Loucy (cell line): ENCODE data around the gene NIP7.

Experiments
- H2AFZ ChIP-seq: fragments of 200-600 bp; sonication (generic); 2 replicates; pipeline ENCODE4 v1.6.0; 2016; ENCODE audit warnings: antibody characterized with exemption, mild to moderate bottlenecking, low read length, moderate library complexity
- H3F3A ChIP-seq: fragments of 200-600 bp; 2 replicates; pipeline ENCODE4 v1.6.0; 2016; ENCODE audit warnings: antibody characterized with exemption, low read depth, mild to moderate bottlenecking
- H3K27me3 ChIP-seq: fragments of 200-600 bp; sonication (generic); 2 replicates; pipeline ENCODE4 v1.6.1; 2014; ENCODE audit warnings: low read length, mild to moderate bottlenecking; ENCODE audit not compliant: insufficient read depth, poor library complexity, severe bottlenecking
- H3K36me3 ChIP-seq: fragments of 200-600 bp; sonication (generic); 2 replicates; pipeline ENCODE4 v1.6.1; 2016; ENCODE audit warnings: low read length; ENCODE audit not compliant: insufficient read depth
- H3K4me1 ChIP-seq: fragments of 200-600 bp; sonication (generic); 2 replicates; pipeline ENCODE4 v1.5.1; 2014; ENCODE audit warnings: low read length, mild to moderate bottlenecking; ENCODE audit not compliant: insufficient read depth, poor library complexity, severe bottlenecking
- H3K4me2 ChIP-seq: fragments of 200-600 bp; sonication (generic); 2 replicates; pipeline ENCODE4 v1.6.0; 2014; ENCODE audit warnings: antibody characterized with exemption, low read length, low read depth, mild to moderate bottlenecking; ENCODE audit not compliant: poor library complexity, severe bottlenecking
- H3K4me3 ChIP-seq: fragments of 200-600 bp; sonication (generic); 2 replicates; pipeline ENCODE4 v1.5.1; 2014; ENCODE audit warnings: low read length, mild to moderate bottlenecking, mixed read lengths; ENCODE audit not compliant: poor library complexity, severe bottlenecking
- H3K79me2 ChIP-seq: fragments of 200-600 bp; sonication (generic); 2 replicates; pipeline ENCODE4 v1.6.1; 2014; ENCODE audit warnings: low read length; ENCODE audit not compliant: insufficient read depth
- H3K9ac ChIP-seq: fragments of 200-600 bp; sonication (generic); 2 replicates; pipeline ENCODE4 v1.6.0; 2014; ENCODE audit warnings: mild to moderate bottlenecking, low read depth, low read length, moderate library complexity; ENCODE audit not compliant: poor library complexity, severe bottlenecking
- H3K9me2 ChIP-seq: fragments of 200-600 bp; sonication (generic); replicated peaks from 2 replicates; pipeline ENCODE4 v1.6.1; 2016; ENCODE audit warnings: low read depth, low read length, mixed read lengths
- H3K9me3 ChIP-seq: fragments of 200-600 bp; sonication (generic); 2 replicates; pipeline ENCODE4 v1.6.1; 2014; ENCODE audit warnings: mild to moderate bottlenecking, antibody characterized with exemption, low read length, low read depth; ENCODE audit not compliant: insufficient read depth
- H4K20me1 ChIP-seq: fragments of 200-600 bp; sonication (generic); 2 replicates; pipeline ENCODE4 v1.6.0; 2014; ENCODE audit warnings: antibody characterized with exemption, low read length, mild to moderate bottlenecking; ENCODE audit not compliant: insufficient read depth, poor library complexity, severe bottlenecking
- EZH2phosphoT487 ChIP-seq: fragments of 200-600 bp; IDR thresholded peaks from 2 replicates; pipeline ENCODE4 v1.6.1; 2018; ENCODE audit warnings: antibody characterized with exemption, mild to moderate bottlenecking, moderate library complexity, borderline replicate concordance
- TF ChIP-seq, protein P1 (sequence below): fragments of 200-600 bp; sonication (generic); conservative IDR thresholded peaks from 2 replicates; pipeline ENCODE4 v1.5.1; 2014; ENCODE audit warnings: mild to moderate bottlenecking, antibody characterized with exemption, low read length

The NIP7 gene

DNA sequence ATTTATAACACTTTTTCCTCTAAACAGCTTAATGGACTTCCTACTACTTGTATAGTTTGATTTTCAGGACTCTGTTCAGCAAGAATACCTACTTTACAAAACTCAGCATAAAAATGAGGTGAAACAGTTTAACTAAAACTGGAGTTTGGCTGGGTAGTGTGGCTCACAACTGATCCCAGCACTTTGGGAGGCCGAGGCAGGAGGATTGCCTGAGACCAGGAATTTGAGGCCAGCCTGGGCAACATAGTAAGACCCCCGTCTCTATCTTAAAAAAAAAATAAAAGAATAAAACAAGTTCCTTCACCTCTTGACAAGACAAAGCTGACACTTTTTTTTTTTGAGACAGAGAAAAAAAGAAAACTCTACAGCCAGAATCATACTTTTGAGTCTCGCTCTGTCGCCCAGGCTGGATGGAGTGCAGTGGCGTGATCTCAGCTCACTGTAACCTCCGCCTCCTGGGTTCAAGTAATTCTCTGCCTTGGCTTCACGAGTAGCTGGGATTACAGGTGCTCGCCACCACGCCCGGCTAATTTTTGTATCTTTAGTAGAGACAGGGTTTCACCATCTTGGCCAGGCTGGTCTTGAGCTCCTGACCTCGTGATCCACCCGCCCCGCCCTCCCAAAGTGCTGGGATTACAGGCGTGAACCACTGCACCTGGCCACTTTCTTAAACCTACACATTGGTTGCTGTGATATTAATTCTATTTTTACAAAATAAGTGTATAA is 11.8 kb upstream of the NIP7 start:
- no peaks in the 10 kb centered on the region for H3K9me3 ChIP-seq
- peaks cover 50% of the 10 kb centered on the region for H4K20me1 ChIP-seq
- peaks cover 85% of the 10 kb centered on the region for H3K79me2 ChIP-seq
- H3K27me3 ChIP-seq: no peaks in the 10 kb centered on the region
- H3K4me2 ChIP-seq: peak overlapping the region; percentile 99
- H3K4me1 ChIP-seq: peaks cover 40% of the 10 kb centered on the region
- peaks cover 7% of the 10 kb centered on the region; the same call in 1 of the 2 replicates for H3F3A ChIP-seq
- H2AFZ ChIP-seq: no peak overlapping the region
- no peaks in the 10 kb centered on the region for H3K9me2 ChIP-seq
- TF ChIP-seq, protein P1, sequence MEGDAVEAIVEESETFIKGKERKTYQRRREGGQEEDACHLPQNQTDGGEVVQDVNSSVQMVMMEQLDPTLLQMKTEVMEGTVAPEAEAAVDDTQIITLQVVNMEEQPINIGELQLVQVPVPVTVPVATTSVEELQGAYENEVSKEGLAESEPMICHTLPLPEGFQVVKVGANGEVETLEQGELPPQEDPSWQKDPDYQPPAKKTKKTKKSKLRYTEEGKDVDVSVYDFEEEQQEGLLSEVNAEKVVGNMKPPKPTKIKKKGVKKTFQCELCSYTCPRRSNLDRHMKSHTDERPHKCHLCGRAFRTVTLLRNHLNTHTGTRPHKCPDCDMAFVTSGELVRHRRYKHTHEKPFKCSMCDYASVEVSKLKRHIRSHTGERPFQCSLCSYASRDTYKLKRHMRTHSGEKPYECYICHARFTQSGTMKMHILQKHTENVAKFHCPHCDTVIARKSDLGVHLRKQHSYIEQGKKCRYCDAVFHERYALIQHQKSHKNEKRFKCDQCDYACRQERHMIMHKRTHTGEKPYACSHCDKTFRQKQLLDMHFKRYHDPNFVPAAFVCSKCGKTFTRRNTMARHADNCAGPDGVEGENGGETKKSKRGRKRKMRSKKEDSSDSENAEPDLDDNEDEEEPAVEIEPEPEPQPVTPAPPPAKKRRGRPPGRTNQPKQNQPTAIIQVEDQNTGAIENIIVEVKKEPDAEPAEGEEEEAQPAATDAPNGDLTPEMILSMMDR: no peak
- TF ChIP-seq EZH2phosphoT487: no peak
- peak overlapping the region; percentile 94 for H3K9ac ChIP-seq
- peaks cover 32% of the 10 kb centered on the region; the same call in 1 of the 2 replicates for H3K36me3 ChIP-seq
- H3K4me3 ChIP-seq: peak overlapping the region; percentile 87

DNA sequence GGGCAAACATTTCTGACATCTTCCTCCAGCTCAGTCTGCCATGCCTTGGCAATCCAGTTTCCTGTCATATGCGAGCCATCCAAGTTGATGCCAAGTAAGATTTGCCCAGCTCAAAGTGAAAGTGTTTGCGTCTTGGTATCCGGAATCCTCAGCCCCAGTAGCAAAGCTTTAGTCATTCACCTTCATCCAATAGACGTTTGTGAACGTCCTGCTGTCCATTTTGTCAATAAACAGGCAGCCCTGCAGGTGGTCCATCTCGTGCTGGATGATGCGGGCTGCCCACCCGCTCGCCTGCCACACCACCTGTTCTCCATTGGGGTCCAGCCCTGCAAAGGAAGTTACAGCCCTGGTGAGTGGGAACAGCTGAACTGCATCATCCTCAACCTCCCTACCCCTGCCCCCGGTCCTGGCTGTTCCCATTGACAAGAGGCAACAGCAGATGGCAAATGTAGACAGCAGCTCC is 10.7 kb upstream of the NIP7 start:
- Histone ChIP-seq H2AFZ (no peak overlapping the region), H3F3A (peaks cover 7% of the 10 kb centered on the region; the same call in 1 of the 2 replicates), H3K9me2 (no peaks in the 10 kb centered on the region), H4K20me1 (peaks cover 50% of the 10 kb centered on the region), H3K9ac (peak overlapping the region; percentile 94), H3K36me3 (peaks cover 22% of the 10 kb centered on the region; the same call in 1 of the 2 replicates), H3K4me1 (peaks cover 40% of the 10 kb centered on the region), H3K4me3 (peak overlapping the region; percentile 87), H3K79me2 (peaks cover 75% of the 10 kb centered on the region), H3K4me2 (peak overlapping the region; percentile 99), H3K9me3 (no peaks in the 10 kb centered on the region), H3K27me3 (no peaks in the 10 kb centered on the region)
- TF ChIP-seq, protein P1: no peak
- TF ChIP-seq EZH2phosphoT487: no peak

DNA sequence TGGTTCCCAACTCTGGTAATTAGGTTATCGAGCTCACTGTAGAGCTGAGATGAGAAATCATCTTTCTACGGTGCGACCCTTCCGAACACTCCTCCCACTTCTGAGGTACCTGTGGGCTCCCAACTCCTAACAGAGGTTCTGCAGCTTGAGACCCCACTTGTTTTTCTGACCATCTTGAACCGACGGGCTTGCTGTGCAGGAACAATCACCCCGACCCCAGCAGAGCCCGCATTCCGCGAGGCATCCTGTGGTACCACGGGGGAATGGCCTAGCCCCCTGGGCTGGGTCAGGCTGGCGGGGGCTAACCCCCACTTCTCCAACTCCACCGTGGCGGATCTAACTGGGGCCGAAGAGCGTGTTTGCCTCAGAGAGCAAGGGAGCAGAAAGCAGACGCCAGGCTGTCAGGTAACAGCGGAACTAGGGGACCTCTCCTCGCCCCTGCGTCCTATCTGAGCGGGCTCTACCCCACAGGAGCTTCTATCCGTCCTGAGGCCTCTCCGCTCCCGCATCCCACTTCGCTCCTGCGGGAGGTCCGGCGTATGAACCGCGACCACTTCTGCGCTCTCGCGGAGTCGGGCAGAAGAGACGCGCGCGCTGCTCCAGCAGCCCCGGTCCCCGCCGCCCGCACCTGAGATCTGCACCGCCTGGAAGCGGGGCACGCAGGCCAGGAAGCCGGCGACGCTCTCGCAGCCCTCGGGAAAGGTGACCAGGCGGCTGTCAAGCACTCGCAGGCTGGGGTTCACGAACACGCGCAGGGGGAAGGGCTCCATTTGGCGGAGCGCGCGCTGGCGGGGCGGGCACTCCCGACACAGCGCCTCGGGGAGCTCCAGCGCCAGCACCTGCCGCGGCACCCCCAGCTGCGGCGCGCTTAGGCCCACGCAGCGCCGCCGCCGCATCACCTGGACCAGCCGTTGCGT is 9.9 kb upstream of the NIP7 start:
- H3K36me3 ChIP-seq: peaks cover 22% of the 10 kb centered on the region; the same call in 1 of the 2 replicates
- H3K9ac ChIP-seq: peak overlapping the region; percentile 94
- H3K9me2 ChIP-seq: no peaks in the 10 kb centered on the region
- peaks cover 46% of the 10 kb centered on the region for H4K20me1 ChIP-seq
- peak overlapping the region; percentile 87 for H3K4me3 ChIP-seq
- H3K4me1 ChIP-seq: peaks cover 38% of the 10 kb centered on the region
- peak overlapping the region; percentile 72; the same call in 1 of the 2 replicates for H2AFZ ChIP-seq
- no peaks in the 10 kb centered on the region for H3K9me3 ChIP-seq
- peaks cover 7% of the 10 kb centered on the region; the same call in 1 of the 2 replicates for H3F3A ChIP-seq
- no peaks in the 10 kb centered on the region for H3K27me3 ChIP-seq
- H3K79me2 ChIP-seq: peaks cover 69% of the 10 kb centered on the region
- TF ChIP-seq, protein P1: no peak
- H3K4me2 ChIP-seq: peak overlapping the region; percentile 99
